Left ventricle myocardium inferior (tissue), 1 donor: Measurements from ENCODE around the gene RIMS1. TPM values are rescaled to one million over a fixed set of nuclear protein-coding genes. Genes with fewer than 3 reads are reported as not detected.

ENCODE experiments used
- DNase-seq: peaks from one replicate; pipeline ENCODE4 v3.0.0-alpha.2; 2020
- H3K27ac ChIP-seq: fragments of 200-600 bp; replicated peaks from 2 replicates; pipeline ENCODE4 v1.8.0; 2021
- H3K27me3 ChIP-seq: fragments of 200-600 bp; 2 replicates; pipeline ENCODE4 v1.8.0; 2021; ENCODE audit warnings: low read depth
- H3K36me3 ChIP-seq: fragments of 200-600 bp; 2 replicates; pipeline ENCODE4 v1.8.0; 2021
- H3K4me1 ChIP-seq: fragments of 200-600 bp; 2 replicates; pipeline ENCODE4 v1.8.0; 2021
- H3K4me3 ChIP-seq: fragments of 200-600 bp; 2 replicates; pipeline ENCODE4 v1.8.0; 2021; ENCODE audit warnings: mild to moderate bottlenecking, moderate library complexity
- H3K9me3 ChIP-seq: fragments of 200-600 bp; replicated peaks from 2 replicates; pipeline ENCODE4 v1.8.0; 2021
- CTCF ChIP-seq: fragments of 200-600 bp; IDR thresholded peaks from 2 replicates; pipeline ENCODE4 v1.8.0; 2021; ENCODE audit warnings: antibody characterized with exemption, mild to moderate bottlenecking, borderline replicate concordance
- intact Hi-C: fragments of 100-400 bp; cut with micrococcal nuclease; formaldehyde crosslinking; loops from one replicate; pipeline ENCODE4 v1.11.0; 2022
- total RNA-seq: library from RNA; stranded (reverse); fragmentation: NEBNext Ultra II Directional; extraction: Animal tissue kit (Norgen Biotek cat#: 25700); gene quantifications from one replicate; pipeline ENCODE4 v1.2.1, GENCODE V29; 2021
- donor health status: DM: no; HTN: yes; CAD: no; lungs with severe emphysema.

The RIMS1 gene
- total RNA-seq, 1 donor from 2014 or later = 0.93 TPM

GRCh38 chr6:72040111-72040510, 153.8 kb downstream of the RIMS1 start:
- no peak overlapping the region for H3K4me3 ChIP-seq
- no peak for DNase-seq
- no peaks in the 10 kb centered on the region for H3K9me3 ChIP-seq
- no peaks in the 10 kb centered on the region for H3K36me3 ChIP-seq
- no peak for TF ChIP-seq CTCF
- intact Hi-C loops = no loop called here
- no peak overlapping the region for H3K27ac ChIP-seq
- no peaks in the 10 kb centered on the region for H3K27me3 ChIP-seq
- H3K4me1 ChIP-seq = no peaks in the 10 kb centered on the region

GRCh38 chr6:72042088-72042487, 155.7 kb downstream of the RIMS1 start:
- no peaks in the 10 kb centered on the region for H3K36me3 ChIP-seq
- DNase-seq = no peak
- H3K9me3 ChIP-seq = no peaks in the 10 kb centered on the region
- intact Hi-C loops = no loop called here
- H3K4me3 ChIP-seq = no peak overlapping the region
- H3K27ac ChIP-seq = no peak overlapping the region
- TF ChIP-seq CTCF = no peak
- H3K4me1 ChIP-seq = no peaks in the 10 kb centered on the region
- no peaks in the 10 kb centered on the region for H3K27me3 ChIP-seq

GRCh38 chr6:72048080-72048479, 161.7 kb downstream of the RIMS1 start:
- no peaks in the 10 kb centered on the region for H3K36me3 ChIP-seq
- H3K9me3 ChIP-seq = no peaks in the 10 kb centered on the region
- TF ChIP-seq CTCF = no peak
- H3K4me1 ChIP-seq = no peaks in the 10 kb centered on the region
- no peak overlapping the region for H3K27ac ChIP-seq
- no peaks in the 10 kb centered on the region for H3K27me3 ChIP-seq
- H3K4me3 ChIP-seq = no peak overlapping the region
- intact Hi-C loops = no loop called here
- DNase-seq = no peak

- DNase-seq = no peak
- TF ChIP-seq CTCF = no peak
- Histone ChIP-seq H3K27ac (no peak overlapping the region), H3K4me3 (no peak overlapping the region), H3K9me3 (peaks cover 7% of the 10 kb centered on the region), H3K36me3 (no peaks in the 10 kb centered on the region), H3K27me3 (no peaks in the 10 kb centered on the region), H3K4me1 (no peaks in the 10 kb centered on the region)
- intact Hi-C loops = no loop called here
Measured at GRCh38 chr6:72049376-72049775, 163.0 kb downstream of the RIMS1 start.

- DNase-seq = no peak
- intact Hi-C loops = no loop called here
- Histone ChIP-seq H3K4me3 (no peak overlapping the region), H3K27ac (no peak overlapping the region), H3K9me3 (no peaks in the 10 kb centered on the region), H3K36me3 (no peaks in the 10 kb centered on the region), H3K27me3 (no peaks in the 10 kb centered on the region), H3K4me1 (no peaks in the 10 kb centered on the region)
- no peak for TF ChIP-seq CTCF
Measured at GRCh38 chr6:72061286-72061685, 174.9 kb downstream of the RIMS1 start.
